NCI-H748 treated with DMSO at 0.1 percent for 48 hours (cell line): Measurements from ENCODE around the gene ATF1.
"Not testable (repeated sequence)": the region's sequence is repeated elsewhere in the genome, so short reads cannot be mapped to it uniquely, and the experiment has no call there.

ENCODE experiments used
- DNase-seq: peaks from one replicate; lab custom pipeline; 2025; lab: John Stamatoyannopoulos, UW

ATF1 gene

DNA sequence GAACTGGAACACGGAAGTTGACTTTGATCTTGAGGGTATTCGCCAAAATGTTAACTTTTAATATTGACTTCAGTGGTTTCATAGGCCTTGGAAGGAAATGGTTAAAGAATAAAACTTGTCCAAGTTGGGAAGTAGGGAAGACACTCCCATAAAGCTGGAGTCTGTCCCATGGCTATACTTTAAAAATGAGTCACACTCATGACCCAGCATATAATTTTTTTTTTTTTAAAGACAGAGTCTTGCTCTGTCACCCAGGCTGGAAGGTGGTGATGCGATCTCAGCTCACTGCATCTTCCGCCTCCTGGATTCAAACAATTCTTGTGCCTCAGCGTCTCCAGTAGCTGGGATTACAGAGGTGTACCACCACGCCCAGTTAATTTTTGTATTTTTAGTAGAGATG, 98.4 kb downstream of the ATF1 start:
- DNase-seq, result no peak

GRCh38 chr12:50865266-50865665, 101.4 kb downstream of the ATF1 start:
- no peak for DNase-seq

GRCh38 chr12:50868881-50869280, 105.0 kb downstream of the ATF1 start:
- not testable (repeated sequence) for DNase-seq
